ENCODE measurements around the gene PRKAR1B.
A peak's percentile ranks its signal among the peaks of the same experiment; 100 is the strongest.

PRKAR1B gene

DNA sequence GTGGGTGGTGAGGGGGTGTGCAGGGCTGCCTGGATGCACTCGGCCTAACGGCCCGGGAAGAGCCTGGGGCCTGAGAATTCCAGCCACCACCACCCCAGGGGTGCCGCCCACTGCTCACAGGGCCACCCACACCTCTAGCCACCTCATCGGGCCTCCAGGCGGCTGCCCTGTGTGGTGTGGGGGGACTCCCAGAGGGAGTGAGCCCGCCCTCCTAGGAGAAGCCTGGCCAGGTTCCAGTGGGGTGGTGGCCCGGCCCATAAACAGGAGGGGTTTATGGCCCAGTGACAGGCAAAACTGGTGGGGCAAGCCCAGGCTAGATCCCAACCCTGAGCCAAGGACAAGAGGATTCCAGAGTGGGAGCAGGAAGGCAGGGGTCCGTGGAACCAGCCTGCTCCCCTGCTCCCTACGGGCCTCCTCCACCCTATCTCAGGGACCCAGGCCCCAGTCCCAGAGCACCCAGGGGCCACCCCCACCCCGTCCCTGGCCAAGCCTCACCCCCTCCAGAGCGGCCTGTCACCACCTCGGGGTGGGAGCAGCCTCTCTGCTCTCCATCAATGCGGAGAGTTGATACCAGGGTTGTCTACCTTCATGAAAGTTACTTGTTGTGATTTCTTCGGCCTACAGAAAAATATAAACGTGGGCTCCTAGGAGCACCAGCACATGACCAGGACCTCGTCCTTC is 187.2 kb downstream of the PRKAR1B start (continued):
- TF ChIP-seq MZF1 (tag by site-specific recombination; IDR thresholded peaks at IDR 0.05; ENCODE audit: borderline replicate concordance) (no peak), ZNF629 (tag by site-specific recombination; IDR thresholded peaks at IDR 0.05) (no peak), ZSCAN18 (tag by site-specific recombination; IDR thresholded peaks at IDR 0.05) (no peak), SP7 (tag by site-specific recombination; IDR thresholded peaks at IDR 0.05) (peak; percentile 65), ZBTB17 (tag by site-specific recombination; IDR thresholded peaks at IDR 0.05) (peak; percentile 66), ZNF596 (tag by site-specific recombination; IDR thresholded peaks at IDR 0.05) (no peak), ZNF341 (tag by site-specific recombination; IDR thresholded peaks at IDR 0.05; ENCODE audit: low read depth) (peak; percentile 64), ZNF549 (tag by site-specific recombination; IDR thresholded peaks at IDR 0.05) (no peak), ZNF146 (tag by site-specific recombination; IDR thresholded peaks at IDR 0.05) (no peak), ZNF692 (tag by site-specific recombination; IDR thresholded peaks at IDR 0.05) (no peak), ZNF2 (tag by site-specific recombination; IDR thresholded peaks at IDR 0.05) (no peak), ZNF843 (tag by site-specific recombination; IDR thresholded peaks at IDR 0.05) (no peak), EGR2 (tag by site-specific recombination; IDR thresholded peaks at IDR 0.05; ENCODE audit: low read depth) (peak; percentile 82), ZNF132 (tag by site-specific recombination; IDR thresholded peaks at IDR 0.05; ENCODE audit: borderline replicate concordance) (no peak), ZBTB8A (tag by site-specific recombination; IDR thresholded peaks at IDR 0.05) (peak; percentile 93), ZSCAN4 (tag by site-specific recombination; IDR thresholded peaks at IDR 0.05) (no peak), SETDB1 (IDR thresholded peaks at IDR 0.05; ENCODE audit: insufficient read length, low read length) (no peak), ATF2 (tag by site-specific recombination; IDR thresholded peaks at IDR 0.05; ENCODE audit: low read depth) (no peak), ZNF211 (tag by site-specific recombination; IDR thresholded peaks at IDR 0.05; ENCODE audit: low read depth) (no peak), ZNF473 (tag by site-specific recombination; IDR thresholded peaks at IDR 0.05) (no peak), ZXDB (tag by site-specific recombination; IDR thresholded peaks at IDR 0.05) (no peak), PATZ1 (tag by site-specific recombination; IDR thresholded peaks at IDR 0.05) (no peak)
- TF ChIP-seq, protein P1, sequence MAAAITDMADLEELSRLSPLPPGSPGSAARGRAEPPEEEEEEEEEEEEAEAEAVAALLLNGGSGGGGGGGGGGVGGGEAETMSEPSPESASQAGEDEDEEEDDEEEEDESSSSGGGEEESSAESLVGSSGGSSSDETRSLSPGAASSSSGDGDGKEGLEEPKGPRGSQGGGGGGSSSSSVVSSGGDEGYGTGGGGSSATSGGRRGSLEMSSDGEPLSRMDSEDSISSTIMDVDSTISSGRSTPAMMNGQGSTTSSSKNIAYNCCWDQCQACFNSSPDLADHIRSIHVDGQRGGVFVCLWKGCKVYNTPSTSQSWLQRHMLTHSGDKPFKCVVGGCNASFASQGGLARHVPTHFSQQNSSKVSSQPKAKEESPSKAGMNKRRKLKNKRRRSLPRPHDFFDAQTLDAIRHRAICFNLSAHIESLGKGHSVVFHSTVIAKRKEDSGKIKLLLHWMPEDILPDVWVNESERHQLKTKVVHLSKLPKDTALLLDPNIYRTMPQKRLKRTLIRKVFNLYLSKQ (tag by site-specific recombination; IDR thresholded peaks at IDR 0.05; ENCODE audit: borderline replicate concordance), result no peak
- TF ChIP-seq, protein P2, sequence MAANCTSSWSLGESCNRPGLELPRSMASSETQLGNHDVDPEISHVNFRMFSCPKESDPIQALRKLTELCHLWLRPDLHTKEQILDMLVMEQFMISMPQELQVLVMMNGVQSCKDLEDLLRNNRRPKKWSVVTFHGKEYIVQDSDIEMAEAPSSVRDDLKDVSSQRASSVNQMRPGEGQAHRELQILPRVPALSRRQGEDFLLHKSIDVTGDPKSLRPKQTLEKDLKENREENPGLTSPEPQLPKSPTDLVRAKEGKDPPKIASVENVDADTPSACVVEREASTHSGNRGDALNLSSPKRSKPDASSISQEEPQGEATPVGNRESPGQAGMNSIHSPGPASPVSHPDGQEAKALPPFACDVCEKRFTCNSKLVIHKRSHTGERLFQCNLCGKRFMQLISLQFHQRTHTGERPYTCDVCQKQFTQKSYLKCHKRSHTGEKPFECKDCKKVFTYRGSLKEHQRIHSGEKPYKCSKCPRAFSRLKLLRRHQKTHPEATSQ (tag by site-specific recombination; IDR thresholded peaks at IDR 0.05), result no peak
- TF ChIP-seq, protein P3, sequence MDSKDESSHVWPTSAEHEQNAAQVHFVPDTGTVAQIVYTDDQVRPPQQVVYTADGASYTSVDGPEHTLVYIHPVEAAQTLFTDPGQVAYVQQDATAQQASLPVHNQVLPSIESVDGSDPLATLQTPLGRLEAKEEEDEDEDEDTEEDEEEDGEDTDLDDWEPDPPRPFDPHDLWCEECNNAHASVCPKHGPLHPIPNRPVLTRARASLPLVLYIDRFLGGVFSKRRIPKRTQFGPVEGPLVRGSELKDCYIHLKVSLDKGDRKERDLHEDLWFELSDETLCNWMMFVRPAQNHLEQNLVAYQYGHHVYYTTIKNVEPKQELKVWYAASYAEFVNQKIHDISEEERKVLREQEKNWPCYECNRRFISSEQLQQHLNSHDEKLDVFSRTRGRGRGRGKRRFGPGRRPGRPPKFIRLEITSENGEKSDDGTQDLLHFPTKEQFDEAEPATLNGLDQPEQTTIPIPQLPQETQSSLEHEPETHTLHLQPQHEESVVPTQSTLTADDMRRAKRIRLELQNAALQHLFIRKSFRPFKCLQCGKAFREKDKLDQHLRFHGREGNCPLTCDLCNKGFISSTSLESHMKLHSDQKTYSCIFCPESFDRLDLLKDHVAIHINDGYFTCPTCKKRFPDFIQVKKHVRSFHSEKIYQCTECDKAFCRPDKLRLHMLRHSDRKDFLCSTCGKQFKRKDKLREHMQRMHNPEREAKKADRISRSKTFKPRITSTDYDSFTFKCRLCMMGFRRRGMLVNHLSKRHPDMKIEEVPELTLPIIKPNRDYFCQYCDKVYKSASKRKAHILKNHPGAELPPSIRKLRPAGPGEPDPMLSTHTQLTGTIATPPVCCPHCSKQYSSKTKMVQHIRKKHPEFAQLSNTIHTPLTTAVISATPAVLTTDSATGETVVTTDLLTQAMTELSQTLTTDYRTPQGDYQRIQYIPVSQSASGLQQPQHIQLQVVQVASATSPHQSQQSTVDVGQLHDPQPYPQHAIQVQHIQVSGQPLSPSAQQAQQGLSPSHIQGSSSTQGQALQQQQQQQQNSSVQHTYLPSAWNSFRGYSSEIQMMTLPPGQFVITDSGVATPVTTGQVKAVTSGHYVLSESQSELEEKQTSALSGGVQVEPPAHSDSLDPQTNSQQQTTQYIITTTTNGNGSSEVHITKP (tag by site-specific recombination; IDR thresholded peaks at IDR 0.05), result peak; percentile 36; the same call in 1 of the 2 replicates
